Measurements from ENCODE around the gene FBXL20.

DNA sequence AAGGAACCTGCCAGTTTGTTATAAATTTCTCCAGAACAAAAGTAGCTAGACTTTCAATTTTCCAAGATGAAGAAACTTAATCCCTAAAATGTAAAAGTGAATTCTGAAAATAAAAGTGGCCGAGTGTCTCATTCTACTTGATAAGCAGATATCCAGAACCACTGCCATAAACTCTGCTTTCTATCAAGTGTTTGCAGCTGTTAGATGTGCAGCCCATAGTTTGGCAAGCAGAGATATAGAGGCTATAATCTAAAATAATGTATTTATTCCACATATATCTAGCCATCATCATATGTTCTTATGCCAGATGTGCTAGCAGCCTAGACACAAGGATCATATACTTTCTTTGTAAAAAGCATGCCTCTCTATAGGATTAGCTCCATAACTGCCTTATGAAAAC lies 14.7 kb upstream of the FBXL20 start:
- TF ChIP-seq, protein P1, sequence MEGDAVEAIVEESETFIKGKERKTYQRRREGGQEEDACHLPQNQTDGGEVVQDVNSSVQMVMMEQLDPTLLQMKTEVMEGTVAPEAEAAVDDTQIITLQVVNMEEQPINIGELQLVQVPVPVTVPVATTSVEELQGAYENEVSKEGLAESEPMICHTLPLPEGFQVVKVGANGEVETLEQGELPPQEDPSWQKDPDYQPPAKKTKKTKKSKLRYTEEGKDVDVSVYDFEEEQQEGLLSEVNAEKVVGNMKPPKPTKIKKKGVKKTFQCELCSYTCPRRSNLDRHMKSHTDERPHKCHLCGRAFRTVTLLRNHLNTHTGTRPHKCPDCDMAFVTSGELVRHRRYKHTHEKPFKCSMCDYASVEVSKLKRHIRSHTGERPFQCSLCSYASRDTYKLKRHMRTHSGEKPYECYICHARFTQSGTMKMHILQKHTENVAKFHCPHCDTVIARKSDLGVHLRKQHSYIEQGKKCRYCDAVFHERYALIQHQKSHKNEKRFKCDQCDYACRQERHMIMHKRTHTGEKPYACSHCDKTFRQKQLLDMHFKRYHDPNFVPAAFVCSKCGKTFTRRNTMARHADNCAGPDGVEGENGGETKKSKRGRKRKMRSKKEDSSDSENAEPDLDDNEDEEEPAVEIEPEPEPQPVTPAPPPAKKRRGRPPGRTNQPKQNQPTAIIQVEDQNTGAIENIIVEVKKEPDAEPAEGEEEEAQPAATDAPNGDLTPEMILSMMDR (IDR thresholded peaks at IDR 0.05 in 2 of 3, conservative IDR thresholded peaks at IDR 0.05 in 1 of 3; ENCODE audit: control insufficient read depth in 2 of 3, extremely low read depth in 1 of 3, insufficient read depth in 1 of 3, low read depth in 3 of 3, low read length in 3 of 3) = no peak
- TF ChIP-seq ZNF24 (IDR thresholded peaks at IDR 0.05) = no peak
- no peak for TF ChIP-seq HDAC6 (IDR thresholded peaks at IDR 0.05; ENCODE audit: unreplicated experiment)
- TF ChIP-seq NR2C2 (IDR thresholded peaks at IDR 0.05; ENCODE audit: borderline replicate concordance, control insufficient read depth, insufficient read length, low read depth) = no peak

All from GM12878 (cell line).